OCI-LY1 (cell line): ENCODE results near the gene CFHR1.
"Not testable (repeated sequence)": the region's sequence is repeated elsewhere in the genome, so short reads cannot be mapped to it uniquely, and the experiment has no call there.

Experiments used
- H2AFZ ChIP-seq: fragments of 200-600 bp; sonication (generic), shearing (Covaris generic); 2 replicates; pipeline ENCODE4 v1.6.0; 2014; ENCODE audit warnings: antibody characterized with exemption, mild to moderate bottlenecking, low read length
- H3F3A ChIP-seq: fragments of 200-600 bp; sonication (generic), shearing (Covaris generic); 2 replicates; pipeline ENCODE4 v1.6.0; 2014; ENCODE audit warnings: mild to moderate bottlenecking, antibody characterized with exemption, low read length, moderate library complexity; ENCODE audit not compliant: insufficient read depth
- H3K27ac ChIP-seq: fragments of 200-600 bp; sonication (generic); 2 replicates; pipeline ENCODE4 v1.5.1; 2014; ENCODE audit warnings: low read length, mixed run types, mild to moderate bottlenecking, low read depth; ENCODE audit not compliant: poor library complexity, severe bottlenecking
- H3K27me3 ChIP-seq: fragments of 200-600 bp; sonication (generic); 2 replicates; pipeline ENCODE4 v1.6.0; 2014; ENCODE audit warnings: antibody characterized with exemption, mild to moderate bottlenecking, low read length, moderate library complexity; ENCODE audit not compliant: insufficient read depth
- H3K36me3 ChIP-seq: fragments of 200-600 bp; sonication (generic); 2 replicates; pipeline ENCODE4 v1.6.1; 2014; ENCODE audit warnings: mild to moderate bottlenecking, antibody characterized with exemption, low read length, moderate library complexity, mixed read lengths; ENCODE audit not compliant: insufficient read depth
- H3K4me1 ChIP-seq: fragments of 200-600 bp; sonication (generic); 2 replicates; pipeline ENCODE4 v1.5.1; 2014; ENCODE audit warnings: mild to moderate bottlenecking, low read length, moderate library complexity; ENCODE audit not compliant: insufficient read depth, severe bottlenecking
- H3K4me2 ChIP-seq: fragments of 200-600 bp; sonication (generic), shearing (Covaris generic); 2 replicates; pipeline ENCODE4 v1.6.1; 2014; ENCODE audit warnings: low read length
- H3K4me3 ChIP-seq: fragments of 200-600 bp; sonication (generic); 2 replicates; pipeline ENCODE4 v1.5.1; 2014; ENCODE audit warnings: low read length, low read depth, mild to moderate bottlenecking, mixed read lengths; ENCODE audit not compliant: poor library complexity, severe bottlenecking
- H3K79me2 ChIP-seq: fragments of 200-600 bp; shearing (Covaris generic); 2 replicates; pipeline ENCODE4 v1.6.1; 2016; ENCODE audit warnings: mixed run types, low read length, mixed read lengths; ENCODE audit not compliant: insufficient read depth
- H3K9ac ChIP-seq: fragments of 200-600 bp; sonication (generic), shearing (Covaris generic); 2 replicates; pipeline ENCODE4 v1.6.1; 2014; ENCODE audit warnings: mild to moderate bottlenecking, low read length, mixed read lengths
- H3K9me2 ChIP-seq: fragments of 200-600 bp; sonication (generic), shearing (Covaris generic); 2 replicates; pipeline ENCODE4 v1.6.1; 2014; ENCODE audit warnings: low read depth, mild to moderate bottlenecking, low read length, mixed read lengths
- H3K9me3 ChIP-seq: fragments of 200-600 bp; shearing (Covaris generic); 2 replicates; pipeline ENCODE4 v1.6.1; 2014; ENCODE audit warnings: low read length, mixed read lengths
- H4K20me1 ChIP-seq: fragments of 200-600 bp; sonication (generic), shearing (Covaris generic); 2 replicates; pipeline ENCODE4 v1.6.0; 2016; ENCODE audit warnings: mild to moderate bottlenecking, low read length; ENCODE audit not compliant: insufficient read depth
- CTCF ChIP-seq: fragments of 200-600 bp; sonication (generic), shearing (Covaris generic); IDR thresholded peaks from 2 replicates; pipeline ENCODE4 v1.5.1; 2017; ENCODE audit warnings: mild to moderate bottlenecking, antibody characterized with exemption, low read length, moderate library complexity, mixed read lengths
- EZH2 ChIP-seq: fragments of 200-600 bp; sonication (generic), shearing (Covaris generic); IDR thresholded peaks from 2 replicates; pipeline ENCODE4 v1.8.0; 2017; ENCODE audit warnings: borderline replicate concordance, mixed run types, mild to moderate bottlenecking, antibody characterized with exemption, low read length, moderate library complexity, mixed read lengths

The CFHR1 gene

GRCh38 chr1:196774603-196775002 is 44.9 kb upstream of the CFHR1 start, which contains the start of gene CFHR3:
Gene CFHR3 (plus strand): TSS chr1:196774840. CDS start chr1:196774887, 47 bp downstream.
- no peaks in the 10 kb centered on the region for H3K9me2 ChIP-seq
- no peak within 1 kb of the TSS for H3K4me2 ChIP-seq
- H3K4me1 ChIP-seq: no peaks in the 10 kb centered on the region
- H3F3A ChIP-seq: no peaks in the 10 kb centered on the region
- TF ChIP-seq CTCF (no peak), EZH2 (no peak)
- no peaks in the 10 kb centered on the region for H3K9me3 ChIP-seq
- no peak within 1 kb of the TSS for H3K27ac ChIP-seq
- H3K9ac ChIP-seq: no peak within 1 kb of the TSS
- no peaks in the 10 kb centered on the region for H4K20me1 ChIP-seq
- no peaks in the 10 kb centered on the region for H3K79me2 ChIP-seq
- no peak within 1 kb of the TSS for H2AFZ ChIP-seq
- no peaks in the 10 kb centered on the region for H3K27me3 ChIP-seq
- H3K36me3 ChIP-seq: no peaks in the 10 kb centered on the region
- no peak within 1 kb of the TSS for H3K4me3 ChIP-seq

DNA sequence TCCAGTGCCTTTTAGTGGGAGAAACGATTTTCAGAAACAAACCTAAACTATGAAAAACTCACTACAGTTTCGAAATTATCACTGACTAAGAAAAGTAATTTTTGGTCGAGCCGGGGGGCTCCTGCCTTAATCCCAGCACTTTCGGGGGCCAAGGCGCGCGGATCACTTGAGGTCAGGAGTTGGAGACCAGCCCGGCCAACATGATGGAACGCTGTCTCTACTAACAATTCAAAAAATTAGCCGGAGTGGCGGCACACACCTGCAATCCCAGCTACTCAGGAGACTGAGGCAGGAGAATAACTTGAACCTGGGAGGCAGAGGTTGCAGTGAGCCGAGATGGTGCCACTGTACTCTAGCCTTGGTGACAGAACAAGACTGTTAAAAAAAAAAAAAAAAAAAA is 41.9 kb upstream of the CFHR1 start:
- Histone ChIP-seq H2AFZ (no peak overlapping the region), H4K20me1 (no peaks in the 10 kb centered on the region), H3K36me3 (no peaks in the 10 kb centered on the region), H3K79me2 (no peaks in the 10 kb centered on the region), H3K4me3 (no peak overlapping the region), H3K9me2 (no peaks in the 10 kb centered on the region), H3K9ac (no peak overlapping the region), H3K4me1 (no peaks in the 10 kb centered on the region), H3K9me3 (no peaks in the 10 kb centered on the region), H3K27ac (no peak overlapping the region), H3K4me2 (no peak overlapping the region), H3F3A (no peaks in the 10 kb centered on the region), H3K27me3 (no peaks in the 10 kb centered on the region)
- TF ChIP-seq CTCF (no peak), EZH2 (no peak)

DNA sequence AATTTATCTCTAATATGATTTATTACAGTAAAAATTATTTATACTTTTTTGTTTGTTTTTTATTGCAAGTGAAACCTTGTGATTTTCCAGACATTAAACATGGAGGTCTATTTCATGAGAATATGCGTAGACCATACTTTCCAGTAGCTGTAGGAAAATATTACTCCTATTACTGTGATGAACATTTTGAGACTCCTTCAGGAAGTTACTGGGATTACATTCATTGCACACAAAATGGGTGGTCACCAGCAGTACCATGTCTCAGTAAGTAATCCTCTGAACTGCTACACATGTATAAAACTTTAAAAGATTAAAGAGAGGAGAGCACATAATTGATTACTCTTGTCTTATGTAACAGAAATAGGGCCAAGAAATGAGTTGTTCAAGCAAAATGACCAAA is 40.4 kb upstream of the CFHR1 start:
- no peaks in the 10 kb centered on the region for H3K27me3 ChIP-seq
- no peak overlapping the region for H3K9ac ChIP-seq
- H3K27ac ChIP-seq: no peak overlapping the region
- no peaks in the 10 kb centered on the region for H3F3A ChIP-seq
- H2AFZ ChIP-seq: no peak overlapping the region
- TF ChIP-seq EZH2 (no peak), CTCF (no peak)
- H3K4me3 ChIP-seq: no peak overlapping the region
- no peaks in the 10 kb centered on the region for H3K79me2 ChIP-seq
- no peaks in the 10 kb centered on the region for H3K9me2 ChIP-seq
- no peaks in the 10 kb centered on the region for H4K20me1 ChIP-seq
- H3K36me3 ChIP-seq: no peaks in the 10 kb centered on the region
- H3K9me3 ChIP-seq: no peaks in the 10 kb centered on the region
- H3K4me2 ChIP-seq: no peak overlapping the region
- no peaks in the 10 kb centered on the region for H3K4me1 ChIP-seq

DNA sequence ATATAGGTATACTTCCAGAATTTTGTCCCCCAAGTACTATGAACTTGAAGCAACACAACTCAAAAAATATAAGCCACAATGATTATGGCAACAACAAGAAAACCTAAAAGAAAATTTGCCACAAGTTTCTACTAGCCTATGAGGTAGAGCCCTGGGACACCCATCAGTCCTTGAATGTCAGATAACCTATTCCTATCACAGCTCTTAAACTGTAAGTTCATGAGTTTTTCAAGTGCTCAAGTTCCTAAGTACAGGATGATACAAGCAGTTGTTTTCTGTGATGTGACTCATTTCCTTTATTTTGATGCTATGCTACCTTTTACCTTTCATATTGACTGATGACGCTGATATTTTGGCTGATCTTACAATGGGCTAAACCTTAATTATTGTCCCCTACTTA is 28.3 kb upstream of the CFHR1 start:
- H2AFZ ChIP-seq, H3K4me1 ChIP-seq, H3K9ac ChIP-seq, H3K27me3 ChIP-seq, H3K9me2 ChIP-seq, H4K20me1 ChIP-seq, H3K4me2 ChIP-seq, H3F3A ChIP-seq, H3K79me2 ChIP-seq, H3K9me3 ChIP-seq, H3K4me3 ChIP-seq, H3K36me3 ChIP-seq, H3K27ac ChIP-seq: not testable (repeated sequence)

DNA sequence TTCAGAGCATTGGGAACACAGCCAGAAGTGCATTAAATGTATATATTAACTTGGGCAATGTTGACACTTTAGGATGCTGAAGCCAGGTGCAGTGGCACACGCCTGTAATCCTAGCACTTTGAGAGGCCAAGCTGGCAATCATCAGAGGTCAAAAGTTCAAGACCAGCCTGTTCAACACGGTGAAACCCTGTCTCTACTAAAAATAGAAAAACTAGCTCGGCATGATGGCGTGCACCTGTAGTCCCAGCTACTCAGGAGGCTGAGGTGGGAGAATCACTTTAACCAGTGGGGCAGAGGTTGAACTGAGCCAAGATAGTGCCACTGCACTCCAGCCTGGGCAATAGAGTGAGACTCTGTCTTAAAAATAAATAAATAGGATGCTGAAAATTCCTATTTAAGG is 25.4 kb upstream of the CFHR1 start:
- H3K36me3 ChIP-seq, H3K4me2 ChIP-seq, H3F3A ChIP-seq, H2AFZ ChIP-seq, H3K9me3 ChIP-seq, H3K4me3 ChIP-seq, H3K27ac ChIP-seq, H4K20me1 ChIP-seq, H3K79me2 ChIP-seq, H3K27me3 ChIP-seq, H3K9me2 ChIP-seq, H3K9ac ChIP-seq, H3K4me1 ChIP-seq: not testable (repeated sequence)
